ENCODE measurements around the gene EXOG.
"Not testable (repeated sequence)": the region's sequence is repeated elsewhere in the genome, so short reads cannot be mapped to it uniquely, and the experiment has no call there.

The EXOG gene

GRCh38 chr3:38563886-38564270 is 67.7 kb downstream of the EXOG start:
- DNase-seq (ENCODE audit: low read depth, low spot score): no peak

GRCh38 chr3:38564631-38565338 is 68.6 kb downstream of the EXOG start:
- DNase-seq (ENCODE audit: low read depth, low spot score): no peak

GRCh38 chr3:38565339-38566214 is 69.4 kb downstream of the EXOG start:
- no peak for DNase-seq (ENCODE audit: low read depth, low spot score)

DNA sequence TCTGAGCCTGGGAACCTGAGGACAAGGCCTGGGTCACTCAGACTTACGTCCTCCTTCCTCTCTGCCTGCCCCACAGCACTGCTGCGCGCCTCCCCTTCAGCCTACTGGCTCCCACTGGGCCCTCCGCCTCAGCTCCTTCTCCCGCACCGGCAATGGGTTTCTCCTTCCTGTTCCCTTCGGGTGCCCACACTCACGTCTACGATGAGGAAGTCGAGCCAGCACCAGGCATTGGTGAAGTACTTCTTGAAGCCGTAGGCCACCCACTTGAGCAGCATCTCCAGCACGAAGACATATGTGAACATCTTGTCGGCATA is 70.0 kb downstream of the EXOG start:
- no peak for DNase-seq (ENCODE audit: low read depth, low spot score)

- not testable (repeated sequence) for DNase-seq (ENCODE audit: low read depth, low spot score)
These were observed 70.7 kb downstream of the EXOG start for GRCh38 chr3:38566794-38567193.

- DNase-seq (ENCODE audit: low read depth, low spot score): no peak
These were observed 71.4 kb downstream of the EXOG start for GRCh38 chr3:38567498-38567897.

DNA sequence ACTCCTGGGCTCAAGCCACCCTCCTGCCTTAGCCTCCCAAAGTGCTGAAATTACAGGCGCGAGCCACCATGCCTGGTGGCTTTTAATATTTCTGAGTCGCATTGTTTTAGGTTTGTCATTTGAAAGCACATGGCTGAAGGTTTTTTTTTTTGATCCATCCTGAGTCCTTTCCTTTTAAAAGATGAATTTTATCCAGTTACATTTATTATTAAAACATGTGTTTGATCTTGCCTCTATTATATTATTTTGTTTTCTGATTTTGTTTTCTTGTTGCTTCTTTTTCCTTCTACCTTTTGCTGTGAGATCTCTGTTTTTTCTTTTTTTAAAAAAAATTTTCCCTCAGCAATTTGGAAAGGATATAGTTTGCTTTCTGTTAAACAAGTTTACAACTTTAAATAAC is 77.0 kb downstream of the EXOG start:
- DNase-seq (ENCODE audit: low read depth, low spot score): no peak

DNA sequence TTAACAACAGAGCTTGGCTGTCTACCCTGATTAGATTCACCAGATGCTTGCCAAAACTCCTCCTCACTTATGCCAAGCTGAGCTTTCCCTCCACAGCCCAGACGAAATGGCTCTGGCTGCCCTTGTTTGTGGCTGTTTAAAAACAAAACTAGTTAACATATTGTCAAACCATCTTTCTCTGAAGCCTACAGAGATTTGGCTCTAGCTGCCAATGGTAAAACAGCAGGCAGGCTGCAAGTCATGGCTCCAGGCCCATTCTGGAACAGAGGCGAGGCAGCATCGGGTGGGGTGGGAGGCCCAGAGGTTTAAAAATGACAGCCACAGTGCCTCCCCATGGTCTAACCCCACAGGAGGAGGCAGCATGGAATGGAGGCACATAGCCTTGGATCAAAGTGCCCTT is 77.4 kb downstream of the EXOG start:
- DNase-seq (ENCODE audit: low read depth, low spot score): no peak

- no peak for DNase-seq (ENCODE audit: low read depth, low spot score)
These were observed 78.5 kb downstream of the EXOG start for GRCh38 chr3:38574411-38575278.

DNA sequence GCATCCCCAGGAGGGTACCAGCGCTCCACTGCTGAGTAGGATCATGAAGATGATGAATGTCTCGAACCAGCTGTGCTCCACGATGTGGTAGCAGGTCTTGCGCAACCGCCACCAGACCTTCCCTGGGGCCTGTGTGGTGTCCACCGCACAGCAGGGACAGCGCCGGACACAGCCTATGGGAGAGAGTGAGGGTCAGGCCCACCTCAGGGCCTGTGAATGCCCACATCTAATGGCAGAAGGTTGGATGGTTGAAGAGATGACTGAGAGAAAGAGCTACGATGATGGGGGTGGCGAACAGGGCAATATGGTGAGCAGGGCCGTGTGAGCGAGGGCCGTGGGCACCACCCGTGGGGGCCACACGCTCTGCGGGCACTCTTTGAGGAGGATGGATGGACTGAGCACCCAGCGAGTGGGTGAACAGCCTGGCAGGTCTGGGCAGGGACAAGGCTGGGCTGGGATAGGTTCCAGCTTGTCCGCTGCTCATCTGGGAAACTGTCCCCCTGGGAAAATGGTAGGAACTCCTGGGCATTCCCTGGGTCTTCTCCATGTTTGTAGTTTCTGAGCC is 79.2 kb downstream of the EXOG start:
- no peak for DNase-seq (ENCODE audit: low read depth, low spot score)

All from smooth muscle cell of the brain vasculature (primary cell).